ENCODE results near the gene ZMYND8. TPM values are rescaled to one million over a fixed set of nuclear protein-coding genes. Genes with fewer than 3 reads are reported as not detected.

ZMYND8 gene
- total RNA-seq, 4 donors from 2014 or later = 44.6 to 78.6 (median 65.8) TPM

GRCh38 chr20:47227119-47227518 lies 129.4 kb downstream of the ZMYND8 start:
- TF ChIP-seq EP300 (IDR thresholded peaks at IDR 0.05) (no peak), POLR2AphosphoS5 (IDR thresholded peaks at IDR 0.05) (no peak)
- 95% methylated on average over 7 of the region's 7 CpGs for WGBS
- Histone ChIP-seq H3K27me3 (no peaks in the 10 kb centered on the region), H3K4me3 (no peak overlapping the region), H3K27ac (replicated peaks in 1 of 4) (no peak overlapping the region), H3K9me3 (no peaks in the 10 kb centered on the region), H3K36me3 (peaks cover 70 to 93% (median 82%) of the 10 kb centered on the region in 4 donors), H3K4me1 (peaks cover 10 to 18% (median 12%) of the 10 kb centered on the region in 4 donors)
- no peak for DNase-seq (ENCODE audit: extremely low spot score)
- intact Hi-C loops (cut with DNase I) = no loop called here

GRCh38 chr20:47225458-47225857 lies 131.0 kb downstream of the ZMYND8 start:
- Histone ChIP-seq H3K4me3 (no peak overlapping the region), H3K9me3 (no peaks in the 10 kb centered on the region), H3K4me1 (peaks cover 0 to 8% (median 0%) of the 10 kb centered on the region in 4 donors), H3K36me3 (peaks cover 84 to 98% (median 93%) of the 10 kb centered on the region in 4 donors), H3K27me3 (no peaks in the 10 kb centered on the region), H3K27ac (replicated peaks in 1 of 4) (no peak overlapping the region)
- intact Hi-C loops (cut with DNase I) = no loop called here
- no CpG with 5 or more reads among the region's 1 CpG for WGBS
- TF ChIP-seq EP300 (IDR thresholded peaks at IDR 0.05) = no peak
- no peak for TF ChIP-seq POLR2A (IDR thresholded peaks at IDR 0.05; ENCODE audit: low read depth)
- no peak for TF ChIP-seq CTCF (IDR thresholded peaks at IDR 0.05)
- no peak for TF ChIP-seq POLR2AphosphoS5 (IDR thresholded peaks at IDR 0.05)
- DNase-seq (ENCODE audit: extremely low spot score) = no peak

- no peak for DNase-seq (ENCODE audit: extremely low spot score)
- Histone ChIP-seq H3K27ac (replicated peaks in 1 of 4) (no peak overlapping the region), H3K9me3 (no peaks in the 10 kb centered on the region), H3K27me3 (no peaks in the 10 kb centered on the region), H3K36me3 (peaks cover 83 to 99% (median 95%) of the 10 kb centered on the region in 4 donors), H3K4me1 (peaks cover 0 to 8% (median 0%) of the 10 kb centered on the region in 4 donors), H3K4me3 (no peak overlapping the region)
- intact Hi-C loops (cut with DNase I) = no loop called here
- WGBS = 96% methylated on average over 4 of the region's 4 CpGs
- no peak for TF ChIP-seq EP300 (IDR thresholded peaks at IDR 0.05)
- TF ChIP-seq CTCF (IDR thresholded peaks at IDR 0.05) = no peak
- no peak for TF ChIP-seq POLR2A (IDR thresholded peaks at IDR 0.05; ENCODE audit: low read depth)
- no peak for TF ChIP-seq POLR2AphosphoS5 (IDR thresholded peaks at IDR 0.05)
Observed at GRCh38 chr20:47224857-47225256, 131.6 kb downstream of the ZMYND8 start.

GRCh38 chr20:47224300-47224791 lies 132.2 kb downstream of the ZMYND8 start:
- H3K4me3 ChIP-seq = no peak overlapping the region
- 99% methylated on average over 9 of the region's 11 CpGs for WGBS
- intact Hi-C loops (cut with DNase I) = no loop called here
- no peak for TF ChIP-seq CTCF (IDR thresholded peaks at IDR 0.05)
- no peak for TF ChIP-seq POLR2AphosphoS5 (IDR thresholded peaks at IDR 0.05)
- no peak for TF ChIP-seq EP300 (IDR thresholded peaks at IDR 0.05)
- TF ChIP-seq POLR2A (IDR thresholded peaks at IDR 0.05; ENCODE audit: low read depth) = no peak
- H3K4me1 ChIP-seq = peaks cover 0 to 6% (median 0%) of the 10 kb centered on the region in 4 donors
- no peak for DNase-seq (ENCODE audit: extremely low spot score)
- peaks cover 78 to 99% (median 96%) of the 10 kb centered on the region in 4 donors for H3K36me3 ChIP-seq
- no peaks in the 10 kb centered on the region for H3K27me3 ChIP-seq
- no peak overlapping the region for H3K27ac ChIP-seq (replicated peaks in 1 of 4)
- no peaks in the 10 kb centered on the region for H3K9me3 ChIP-seq

- intact Hi-C loops (cut with DNase I) = no loop called here
- no CpG with 5 or more reads among the region's 1 CpG for WGBS
Observed at GRCh38 chr20:47223896-47224295, 132.6 kb downstream of the ZMYND8 start.

More at GRCh38 chr20:47223896-47224295, 132.6 kb downstream of the ZMYND8 start:
- Histone ChIP-seq H3K36me3 (peaks cover 74 to 99% (median 94%) of the 10 kb centered on the region in 4 donors), H3K4me3 (no peak overlapping the region), H3K27ac (replicated peaks in 1 of 4) (no peak overlapping the region), H3K9me3 (no peaks in the 10 kb centered on the region), H3K27me3 (no peaks in the 10 kb centered on the region), H3K4me1 (peaks cover 0 to 3% (median 0%) of the 10 kb centered on the region in 4 donors)
- no peak for DNase-seq (ENCODE audit: extremely low spot score)
- TF ChIP-seq CTCF (IDR thresholded peaks at IDR 0.05) (no peak), POLR2A (IDR thresholded peaks at IDR 0.05; ENCODE audit: low read depth) (no peak), EP300 (IDR thresholded peaks at IDR 0.05) (no peak), POLR2AphosphoS5 (IDR thresholded peaks at IDR 0.05) (no peak)
